Natural killer cell (primary cell): Measurements from ENCODE around the gene MGAT3. TPM values are rescaled to one million over a fixed set of nuclear protein-coding genes. Genes with fewer than 3 reads are reported as not detected.

Experiments used
- ATAC-seq, 3 donors: fragments of 150-1000 bp in 2 of 3; fragments of 200-7000 bp in 1 of 3; cut with Tn5 transposase; 1 replicate in 1 of 3; 2 replicates in 2 of 3; pipeline ENCODE4 v1.10.0; 2021; ENCODE audit warnings: mild to moderate bottlenecking in 2 of 3, moderate library complexity in 2 of 3
- DNase-seq, 2 donors: peaks; one replicate each; pipeline versions ENCODE4 v3.0.0 to v3.0.0-alpha.2; 2013 to 2021; ENCODE audit warnings: mixed read lengths in 1 of 2
- H3K27ac ChIP-seq: one replicate; pipeline ENCODE4 v1.5.1; 2013; ENCODE audit warnings: mild to moderate bottlenecking, low read length
- H3K27me3 ChIP-seq: one replicate; pipeline ENCODE4 v1.6.1; 2013; ENCODE audit warnings: low read length; ENCODE audit not compliant: control insufficient read depth, insufficient read depth
- H3K36me3 ChIP-seq: one replicate; pipeline ENCODE4 v1.6.1; 2013; ENCODE audit warnings: low read length; ENCODE audit not compliant: control insufficient read depth, insufficient read depth
- H3K4me1 ChIP-seq: one replicate; pipeline ENCODE4 v1.6.1; 2013; ENCODE audit warnings: low read length; ENCODE audit not compliant: control insufficient read depth, insufficient read depth
- H3K4me3 ChIP-seq: one replicate; pipeline ENCODE4 v1.5.1; 2013; ENCODE audit warnings: low read length
- H3K9me3 ChIP-seq: one replicate; pipeline ENCODE4 v1.6.1; 2013; ENCODE audit warnings: low read length; ENCODE audit not compliant: control insufficient read depth, insufficient read depth
- H3K27ac Mint-ChIP-seq, 2 donors: one replicate each; pipeline ENCODE4 v1.8.0; 2022; ENCODE audit warnings: mild to moderate bottlenecking in 2 of 2, mixed read lengths in 2 of 2, moderate library complexity in 1 of 2
- H3K27me3 Mint-ChIP-seq, 2 donors: one replicate each; pipeline ENCODE4 v1.8.0; 2022; ENCODE audit warnings: low read depth in 2 of 2, mixed read lengths in 2 of 2
- H3K36me3 Mint-ChIP-seq: one replicate; pipeline ENCODE4 v1.8.0; 2022; ENCODE audit warnings: mixed read lengths
- H3K4me1 Mint-ChIP-seq, 2 donors: one replicate each; pipeline ENCODE4 v1.8.0; 2022; ENCODE audit warnings: mixed read lengths in 2 of 2
- H3K4me3 Mint-ChIP-seq: one replicate; pipeline ENCODE4 v1.8.0; 2022; ENCODE audit warnings: mild to moderate bottlenecking, moderate library complexity, mixed read lengths
- H3K9me3 Mint-ChIP-seq, 2 donors: one replicate each; pipeline ENCODE4 v1.8.0; 2022; ENCODE audit warnings: mixed read lengths in 2 of 2
- CTCF ChIP-seq: fragments of 200-600 bp; IDR thresholded peaks from one replicate; pipeline ENCODE4 v1.8.0; 2022; ENCODE audit warnings: antibody characterized with exemption
- WGBS: methylation state at CpG from one replicate; pipeline ENCODE4 v1.1.7; 2013; ENCODE audit warnings: missing lambda C conversion rate; ENCODE audit not compliant: insufficient coverage; 5-methylcytosine and 5-hydroxymethylcytosine counted together
- intact Hi-C: fragments of 100-400 bp; cut with micrococcal nuclease; formaldehyde crosslinking; loops from one replicate; pipeline ENCODE4 v1.14.2; 2022
- total RNA-seq, 4 donors: library from RNA; stranded (reverse); fragments of 120-200 nt in 1 of 4; gene quantifications; one replicate each; pipeline versions ENCODE4 v1.2.3 to v1.2.4, GENCODE V29; 2013 to 2022

Gene MGAT3
- total RNA-seq, 3 donors from 2014 or later (not counting 1 experiment from before 2014, with no cell fraction given): 0.09 to 13.7 (median 0.11) TPM

- Mint-ChIP-seq H3K27me3 (no peaks in the 10 kb centered on the region), H3K27ac (no peak overlapping the region), H3K9me3 (no peaks in the 10 kb centered on the region), H3K4me3 (no peak overlapping the region), H3K4me1 (no peaks in the 10 kb centered on the region), H3K36me3 (no peaks in the 10 kb centered on the region)
- no peak for TF ChIP-seq CTCF
- intact Hi-C loops: no loop called here
- no peak for DNase-seq
- no peak for ATAC-seq
- 93% methylated on average over 29 of the region's 31 CpGs for WGBS
- Histone ChIP-seq H3K27me3 (no peaks in the 10 kb centered on the region), H3K9me3 (no peaks in the 10 kb centered on the region), H3K4me3 (no peak overlapping the region), H3K36me3 (peaks cover 25% of the 10 kb centered on the region), H3K4me1 (peaks cover 17% of the 10 kb centered on the region), H3K27ac (no peak overlapping the region)
Measured at GRCh38 chr22:39433476-39434242, 23.2 kb upstream of the MGAT3 start.

DNA sequence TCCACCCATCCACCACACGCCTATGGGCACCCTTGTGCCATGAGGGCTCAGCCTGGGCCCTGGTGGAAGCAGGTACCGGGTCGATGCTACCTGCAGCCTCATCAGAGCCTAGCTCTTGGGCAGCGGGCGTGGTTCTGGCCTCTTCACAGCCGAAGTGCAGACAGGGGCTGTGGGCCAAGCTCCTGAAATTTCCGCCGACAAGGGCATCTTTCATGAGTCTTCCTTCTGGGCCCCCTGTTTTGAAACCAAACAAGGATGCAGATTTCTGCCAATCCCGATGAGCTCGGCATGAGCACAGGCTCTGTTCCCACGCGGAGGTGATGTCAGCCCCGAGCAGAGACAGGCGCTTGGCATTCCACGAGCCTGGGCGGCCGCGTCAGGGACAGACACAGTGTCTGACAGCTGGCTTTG is 22.6 kb upstream of the MGAT3 start:
- no peaks in the 10 kb centered on the region for H3K36me3 Mint-ChIP-seq
- no peak for DNase-seq
- H3K4me1 ChIP-seq: peaks cover 12% of the 10 kb centered on the region
- no peak for TF ChIP-seq CTCF
- 96% methylated on average over 18 of the region's 18 CpGs for WGBS
- peaks cover 24% of the 10 kb centered on the region for H3K36me3 ChIP-seq
- H3K4me3 Mint-ChIP-seq: no peak overlapping the region
- no peaks in the 10 kb centered on the region for H3K9me3 Mint-ChIP-seq
- H3K4me1 Mint-ChIP-seq: no peaks in the 10 kb centered on the region
- H3K4me3 ChIP-seq: no peak overlapping the region
- H3K27me3 Mint-ChIP-seq: peaks cover 0 to 5% of the 10 kb centered on the region in 2 donors
- H3K27ac ChIP-seq: no peak overlapping the region
- H3K27ac Mint-ChIP-seq: no peak overlapping the region
- no peak for ATAC-seq
- H3K27me3 ChIP-seq: no peaks in the 10 kb centered on the region
- H3K9me3 ChIP-seq: no peaks in the 10 kb centered on the region
- intact Hi-C loops: no loop called here

DNA sequence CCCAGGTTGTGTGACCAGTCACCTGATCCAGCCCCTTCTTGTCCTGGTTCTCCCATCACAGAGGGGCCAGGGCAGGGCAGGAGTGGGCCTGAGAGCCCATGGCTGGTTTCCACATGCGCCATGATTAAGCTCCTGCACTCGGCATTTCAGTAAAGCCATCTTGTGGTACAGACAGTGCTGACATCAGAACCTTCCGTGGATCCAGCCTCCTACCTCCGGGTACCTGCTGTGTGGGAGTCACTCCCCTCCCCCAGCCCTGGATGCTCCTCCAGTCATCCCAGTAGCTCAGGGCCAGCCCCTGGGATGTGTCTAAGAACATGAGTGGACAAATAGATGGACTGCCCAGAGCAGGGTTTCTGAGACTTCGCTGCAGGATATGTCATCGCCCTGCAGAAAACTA is 22.1 kb upstream of the MGAT3 start:
- H3K4me3 Mint-ChIP-seq: no peak overlapping the region
- peaks cover 23% of the 10 kb centered on the region for H3K36me3 ChIP-seq
- H3K9me3 ChIP-seq: no peaks in the 10 kb centered on the region
- peaks cover 0 to 9% of the 10 kb centered on the region in 2 donors for H3K27me3 Mint-ChIP-seq
- H3K36me3 Mint-ChIP-seq: no peaks in the 10 kb centered on the region
- intact Hi-C loops: no loop called here
- no peaks in the 10 kb centered on the region for H3K27me3 ChIP-seq
- TF ChIP-seq CTCF: no peak
- no peaks in the 10 kb centered on the region for H3K9me3 Mint-ChIP-seq
- DNase-seq: no peak
- H3K27ac ChIP-seq: no peak overlapping the region
- 96% methylated on average over 5 of the region's 6 CpGs for WGBS
- H3K4me1 ChIP-seq: peaks cover 10% of the 10 kb centered on the region
- H3K4me3 ChIP-seq: no peak overlapping the region
- no peaks in the 10 kb centered on the region for H3K4me1 Mint-ChIP-seq
- H3K27ac Mint-ChIP-seq: no peak overlapping the region
- ATAC-seq: no peak

- Mint-ChIP-seq H3K27me3 (peaks cover 0 to 9% of the 10 kb centered on the region in 2 donors), H3K9me3 (no peaks in the 10 kb centered on the region), H3K27ac (no peak overlapping the region), H3K4me3 (no peak overlapping the region), H3K4me1 (no peaks in the 10 kb centered on the region), H3K36me3 (no peaks in the 10 kb centered on the region)
- ATAC-seq: no peak
- H3K4me3 ChIP-seq: no peak overlapping the region
- no peak overlapping the region for H3K27ac ChIP-seq
- H3K36me3 ChIP-seq: peaks cover 16% of the 10 kb centered on the region
- no peaks in the 10 kb centered on the region for H3K9me3 ChIP-seq
- intact Hi-C loops: no loop called here
- 88% methylated on average over 8 of the region's 8 CpGs for WGBS
- H3K4me1 ChIP-seq: peaks cover 10% of the 10 kb centered on the region
- no peak for TF ChIP-seq CTCF
- no peak for DNase-seq
- H3K27me3 ChIP-seq: no peaks in the 10 kb centered on the region
Measured at GRCh38 chr22:39435616-39436015, 21.2 kb upstream of the MGAT3 start.
